HG03565 (cell line): ENCODE data around the gene CPM.
"Not testable (repeated sequence)": the region's sequence is repeated elsewhere in the genome, so short reads cannot be mapped to it uniquely, and the experiment has no call there.

Experiments
- ATAC-seq: cut with Tn5 transposase; IDR thresholded peaks from one replicate; pipeline ENCODE4 v1.9.1; 2021; ENCODE audit warnings: mild to moderate bottlenecking, moderate library complexity; ENCODE audit not compliant: unreplicated experiment

CPM gene

DNA sequence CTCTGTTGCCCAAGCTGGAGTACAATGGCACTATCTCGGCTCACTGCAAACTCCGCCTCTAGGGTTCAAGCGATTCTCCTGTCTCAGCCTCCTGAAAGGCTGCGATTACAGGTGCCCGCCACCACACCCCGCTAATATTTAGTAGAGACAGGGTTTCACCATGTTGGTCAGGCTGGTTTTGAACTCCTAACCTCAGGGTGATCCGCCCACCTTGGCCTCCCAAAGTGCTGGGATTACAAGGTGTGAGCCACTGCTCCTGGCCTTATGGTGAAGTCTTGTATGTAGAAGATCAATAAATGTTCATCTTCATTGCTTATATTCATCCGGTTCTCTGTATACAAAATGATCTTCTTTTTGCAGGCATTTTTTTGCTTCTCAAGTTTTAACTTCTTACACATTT is 77.2 kb downstream of the CPM start:
- ATAC-seq: no peak

- no peak for ATAC-seq
Observed at GRCh38 chr12:68855111-68855510, 77.9 kb downstream of the CPM start.

DNA sequence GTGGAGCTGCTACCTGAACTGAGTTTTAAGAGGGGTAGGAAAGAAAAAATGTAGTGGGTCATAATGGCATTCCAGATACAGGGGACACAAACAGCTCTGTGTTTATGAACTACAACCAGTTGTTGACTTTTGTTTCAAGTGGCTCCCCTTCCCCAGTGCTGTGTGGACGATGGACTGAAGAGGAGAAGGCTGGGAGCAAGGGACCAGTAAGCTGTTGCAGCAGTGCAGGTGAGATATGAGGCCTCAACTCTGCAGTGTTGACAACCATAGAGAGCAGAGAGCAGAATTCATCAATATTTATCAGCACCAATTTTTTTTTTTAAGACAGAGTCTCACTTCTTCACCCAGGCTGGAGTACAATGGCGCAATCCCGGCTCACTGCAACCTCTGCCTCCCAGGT is 78.4 kb downstream of the CPM start:
- no peak for ATAC-seq

GRCh38 chr12:68854078-68854468 is 78.9 kb downstream of the CPM start:
- no peak for ATAC-seq

DNA sequence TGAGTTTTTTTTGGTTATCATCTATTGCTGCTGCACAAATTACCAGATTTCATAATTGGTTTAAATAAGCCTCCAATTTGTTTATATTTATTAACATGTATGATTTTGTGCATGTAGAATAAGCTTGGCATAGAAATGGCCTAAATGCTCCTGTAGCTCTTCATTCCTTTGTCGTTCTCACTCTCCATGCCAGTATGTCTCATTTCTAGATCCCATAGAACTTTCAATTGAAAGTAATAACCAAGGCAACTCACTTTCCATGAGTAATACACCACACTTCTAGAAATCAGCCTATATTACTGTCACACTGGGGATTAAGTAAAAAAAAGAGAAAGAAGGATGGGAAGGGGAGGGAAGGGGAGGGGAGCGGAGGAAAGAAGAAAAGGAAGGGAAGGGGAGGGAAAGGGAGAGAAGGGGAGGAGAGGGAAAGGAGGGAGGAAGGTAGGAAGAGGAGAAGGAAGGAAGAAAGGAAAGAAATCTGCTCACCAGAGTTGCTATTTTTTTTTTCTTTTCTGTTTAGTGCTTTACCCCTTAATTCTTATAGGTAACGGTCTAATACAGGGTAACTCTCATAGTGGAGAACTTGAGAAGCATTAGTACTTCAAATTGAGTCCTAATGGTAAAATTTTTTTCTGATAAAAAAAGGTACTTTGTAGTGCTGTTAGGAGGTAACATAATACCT is 79.4 kb downstream of the CPM start:
- ATAC-seq: no peak

DNA sequence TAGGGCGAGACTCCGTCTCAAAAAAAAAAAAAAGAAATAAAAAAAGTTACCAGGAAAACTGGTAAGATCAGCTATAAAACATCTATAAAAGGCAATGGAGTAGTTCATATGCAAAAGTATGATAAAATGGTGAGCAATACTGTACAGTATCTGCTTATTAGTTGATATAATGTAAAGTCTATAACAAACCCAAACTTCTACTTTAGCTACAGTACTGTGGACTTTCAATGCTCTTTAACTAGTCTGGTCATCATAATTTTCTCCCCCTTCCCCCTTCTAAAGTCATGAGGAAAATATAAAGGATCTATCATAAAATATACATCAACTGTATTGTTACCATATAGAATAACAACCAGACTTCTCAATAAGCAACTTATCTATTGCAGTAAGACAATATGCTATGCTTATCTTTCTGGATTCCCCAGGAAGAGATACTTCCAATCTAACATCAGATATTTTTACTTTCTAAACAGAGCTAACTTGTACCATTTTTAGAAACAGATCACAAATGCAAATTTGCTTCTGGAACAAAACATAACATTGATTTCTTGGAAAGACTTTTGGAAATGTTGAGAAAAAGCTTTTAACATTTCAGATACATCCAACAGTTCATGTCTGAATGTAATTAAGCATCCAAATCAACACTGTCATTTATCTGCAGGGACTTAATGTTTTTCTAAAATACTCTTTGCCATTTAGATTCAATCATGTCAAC is 81.2 kb downstream of the CPM start:
- ATAC-seq: no peak

GRCh38 chr12:68850390-68850789 is 82.6 kb downstream of the CPM start:
- ATAC-seq: no peak

GRCh38 chr12:68846811-68847210 is 86.2 kb downstream of the CPM start:
- no peak for ATAC-seq

DNA sequence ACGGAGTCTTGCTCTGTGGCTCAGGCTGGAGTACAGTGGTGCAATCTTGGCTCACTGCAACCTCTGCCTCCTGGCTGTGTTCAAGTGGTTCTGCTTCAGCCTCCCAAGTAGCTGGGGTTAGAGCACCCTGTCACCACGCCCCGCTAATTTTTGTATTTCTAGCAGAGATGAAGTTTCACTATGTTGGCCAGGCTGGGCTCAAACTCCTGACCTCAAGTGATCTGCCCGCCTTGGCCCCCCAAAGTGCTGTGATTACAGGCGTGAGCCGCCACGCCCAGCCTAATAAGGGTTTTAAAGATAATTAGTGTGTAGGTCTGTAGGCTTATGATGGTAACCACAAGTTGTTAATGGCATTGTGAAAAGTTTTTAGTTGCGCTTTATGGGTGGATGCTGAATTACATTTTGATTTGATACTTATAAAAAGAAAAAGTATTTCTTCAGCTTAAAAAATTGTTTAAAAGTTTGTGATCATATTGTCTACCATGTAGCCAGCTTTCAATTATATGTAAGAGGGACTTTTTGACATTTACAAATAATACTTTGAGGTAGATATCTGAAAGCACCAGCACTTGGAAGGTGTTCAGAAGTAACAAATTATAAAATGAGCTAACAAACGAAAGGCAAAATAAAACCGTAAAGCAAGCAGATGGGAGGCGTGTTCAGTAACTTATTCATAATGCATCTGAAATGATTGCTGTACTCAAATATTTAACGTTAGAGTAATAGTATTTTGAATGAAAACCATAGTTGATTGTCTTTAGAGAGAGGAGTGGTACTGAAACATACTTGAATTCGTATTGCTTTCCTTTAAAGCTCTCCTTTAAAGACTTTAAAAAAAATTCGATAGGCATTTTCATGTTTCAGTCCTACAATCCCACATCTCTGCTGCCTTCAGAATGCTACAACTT is 87.9 kb downstream of the CPM start:
- no peak for ATAC-seq

GRCh38 chr12:68844318-68844745 is 88.6 kb downstream of the CPM start:
- ATAC-seq: no peak

DNA sequence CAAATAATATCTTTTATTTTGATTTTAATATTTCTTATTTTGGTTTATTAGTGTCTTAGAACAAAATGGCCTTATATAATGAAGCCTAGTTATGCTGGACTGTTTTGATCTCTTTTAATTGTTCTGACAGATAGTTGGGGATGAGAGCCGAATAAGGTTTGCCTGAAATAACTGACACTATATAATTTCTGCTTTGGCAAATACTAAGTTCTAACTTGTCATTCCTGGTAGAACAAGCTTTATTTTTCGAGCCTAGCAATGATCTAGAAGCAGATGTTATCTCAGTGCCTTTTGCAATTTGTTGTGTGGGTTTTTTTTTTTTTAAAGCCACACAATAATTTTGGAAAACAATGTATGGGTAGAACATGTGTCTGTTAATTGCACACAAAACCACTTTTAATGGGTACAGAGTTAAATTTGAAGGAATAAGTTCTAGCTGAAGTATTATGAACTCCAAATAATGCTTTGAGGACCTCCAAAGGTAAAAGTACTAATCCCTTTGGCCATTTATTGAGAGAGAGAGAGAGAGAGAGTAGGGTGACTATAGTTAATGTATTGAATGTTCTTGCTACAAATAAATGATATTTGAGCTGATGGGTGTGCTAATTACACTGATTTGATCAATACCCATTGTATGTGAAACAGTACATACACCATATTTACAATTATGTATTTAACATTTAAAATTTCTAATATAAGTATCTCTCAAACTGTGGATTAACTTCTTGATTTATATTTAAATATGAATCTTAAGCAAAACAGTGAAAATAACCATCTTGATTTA is 90.0 kb downstream of the CPM start:
- ATAC-seq: no peak

DNA sequence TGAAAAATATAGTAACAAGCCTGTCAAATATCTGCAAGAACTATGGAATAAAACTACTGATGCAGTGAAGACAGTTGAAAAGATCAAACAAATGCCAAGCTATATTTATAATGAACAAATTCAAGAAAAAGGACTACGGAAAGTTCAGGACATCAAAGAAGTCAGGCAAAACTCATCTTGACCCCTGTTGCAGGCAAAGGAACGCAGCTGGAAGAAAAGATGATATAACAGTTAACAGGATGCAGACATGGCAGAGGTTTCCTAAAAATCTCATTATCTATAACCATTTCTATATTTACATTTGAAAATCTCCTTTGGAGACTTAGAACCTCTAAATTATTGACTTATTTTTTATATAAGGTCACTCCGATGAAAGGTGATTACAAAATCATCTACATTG is 90.8 kb downstream of the CPM start:
- no peak for ATAC-seq

- ATAC-seq: no peak
Observed at GRCh38 chr12:68841717-68842116, 91.3 kb downstream of the CPM start.

DNA sequence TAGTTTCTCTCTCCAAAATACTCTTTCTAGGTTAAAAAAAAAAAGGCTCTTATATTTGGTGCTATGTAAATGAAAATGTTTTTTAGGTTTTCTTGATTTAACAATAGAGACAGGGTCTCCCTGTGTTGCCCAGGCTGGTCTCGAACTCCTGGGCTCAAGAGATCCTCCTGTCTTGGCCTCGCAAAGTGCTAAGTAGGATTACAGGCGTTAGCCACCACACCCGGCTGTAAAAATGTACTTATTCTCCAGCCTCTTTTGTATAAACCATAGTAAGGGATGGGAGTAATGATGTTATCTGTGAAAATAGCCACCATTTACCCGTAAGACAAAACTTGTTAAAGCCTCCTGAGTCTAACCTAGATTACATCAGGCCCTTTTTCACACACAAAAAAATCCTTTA is 91.8 kb downstream of the CPM start:
- ATAC-seq: not testable (repeated sequence)

DNA sequence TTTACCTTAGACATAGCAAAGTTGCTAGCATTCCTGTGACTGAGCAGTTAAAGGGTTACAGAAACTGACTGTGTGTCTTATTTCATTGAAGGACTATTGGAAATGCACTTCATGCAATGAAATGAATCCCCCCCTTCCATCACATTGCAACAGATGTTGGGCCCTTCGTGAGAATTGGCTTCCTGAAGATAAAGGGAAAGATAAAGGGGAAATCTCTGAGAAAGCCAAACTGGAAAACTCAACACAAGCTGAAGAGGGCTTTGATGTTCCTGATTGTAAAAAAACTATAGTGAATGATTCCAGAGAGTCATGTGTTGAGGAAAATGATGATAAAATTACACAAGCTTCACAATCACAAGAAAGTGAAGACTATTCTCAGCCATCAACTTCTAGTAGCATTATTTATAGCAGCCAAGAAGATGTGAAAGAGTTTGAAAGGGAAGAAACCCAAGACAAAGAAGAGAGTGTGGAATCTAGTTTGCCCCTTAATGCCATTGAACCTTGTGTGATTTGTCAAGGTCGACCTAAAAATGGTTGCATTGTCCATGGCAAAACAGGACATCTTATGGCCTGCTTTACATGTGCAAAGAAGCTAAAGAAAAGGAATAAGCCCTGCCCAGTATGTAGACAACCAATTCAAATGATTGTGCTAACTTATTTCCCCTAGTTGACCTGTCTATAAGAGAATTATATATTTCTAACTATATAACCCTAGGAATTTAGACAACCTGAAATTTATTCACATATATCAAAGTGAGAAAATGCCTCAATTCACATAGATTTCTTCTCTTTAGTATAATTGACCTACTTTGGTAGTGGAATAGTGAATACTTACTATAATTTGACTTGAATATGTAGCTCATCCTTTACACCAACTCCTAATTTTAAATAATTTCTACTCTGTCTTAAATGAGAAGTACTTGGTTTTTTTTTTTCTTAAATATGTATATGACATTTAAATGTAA is 93.5 kb downstream of the CPM start:
- ATAC-seq: no peak

- ATAC-seq: no peak
Observed at GRCh38 chr12:68838046-68838886, 94.7 kb downstream of the CPM start.

- no peak for ATAC-seq
Observed at GRCh38 chr12:68837215-68837614, 95.8 kb downstream of the CPM start.

- no peak for ATAC-seq
Observed at GRCh38 chr12:68835333-68835908, 97.5 kb downstream of the CPM start.
